GM12892 (cell line): ENCODE data around the gene BEST4.

Experiments used
- POLR2A ChIP-seq: IDR thresholded peaks from 2 replicates; pipeline ENCODE4 v1.6.1; 2011; ENCODE audit warnings: low read depth, low read length, control low read depth
- POLR2AphosphoS5 ChIP-seq: IDR thresholded peaks from 2 replicates; pipeline ENCODE4 v1.6.1; 2011; ENCODE audit warnings: low read depth, low read length, control low read depth
- TAF1 ChIP-seq: IDR thresholded peaks from 2 replicates; pipeline ENCODE4 v1.6.1; 2011; ENCODE audit warnings: low read depth, mild to moderate bottlenecking, control low read depth, low read length, borderline replicate concordance

GRCh38 chr1:44817771-44818495, 30.0 kb upstream of the BEST4 start:
- TF ChIP-seq POLR2A (no peak), POLR2AphosphoS5 (no peak), TAF1 (no peak)
